Middle frontal gyrus (tissue), 1 donor: ENCODE measurements around the gene KANSL1L.

ENCODE experiments used
- DNase-seq: peaks from one replicate; pipeline ENCODE4 v3.0.0-alpha.2; 2015; ENCODE audit warnings: low spot score; ENCODE audit errors: extremely low spot score

KANSL1L gene

DNA sequence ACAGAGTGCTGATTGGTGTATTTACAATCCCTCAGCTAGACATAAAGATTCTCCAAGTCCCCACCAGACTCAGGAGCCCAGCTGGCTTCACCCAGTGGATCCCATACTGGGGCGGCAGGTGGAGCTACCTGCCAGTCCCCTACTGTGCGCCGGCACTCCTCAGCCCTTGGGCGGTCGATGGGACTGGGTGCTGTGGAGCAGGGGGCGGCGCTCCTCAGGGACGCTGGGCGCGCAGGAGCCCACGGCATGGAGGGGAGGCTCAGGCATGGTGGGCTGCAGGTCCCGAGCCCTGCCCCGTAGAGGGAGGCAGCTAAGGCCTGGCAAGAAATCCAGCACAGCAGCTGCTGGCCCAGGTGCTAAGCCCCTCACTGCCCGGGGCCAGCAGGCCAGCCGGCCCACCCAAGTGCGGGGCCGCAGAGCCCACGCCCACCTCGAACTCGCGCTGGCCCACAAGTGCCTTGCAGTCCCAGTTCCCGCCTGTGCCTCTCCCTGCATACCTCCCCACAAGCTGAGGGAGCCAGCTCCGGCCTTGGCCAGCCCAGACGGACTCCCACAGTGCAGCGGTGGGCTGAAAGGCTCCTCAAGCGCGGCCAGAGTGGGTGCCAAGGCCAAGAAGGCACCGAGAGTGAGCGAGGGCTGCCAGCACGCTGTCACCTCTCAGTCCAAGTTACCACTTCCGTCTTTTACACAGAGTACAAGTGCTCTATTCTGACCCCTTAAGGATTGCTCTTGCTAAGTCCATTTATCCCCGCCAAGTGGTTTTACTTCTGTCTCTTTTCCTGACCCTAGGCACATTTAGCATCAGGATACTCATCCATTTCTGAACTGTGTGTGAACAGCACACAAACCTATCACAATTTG, 170.5 kb downstream of the KANSL1L start:
- DNase-seq, result no peak

DNA sequence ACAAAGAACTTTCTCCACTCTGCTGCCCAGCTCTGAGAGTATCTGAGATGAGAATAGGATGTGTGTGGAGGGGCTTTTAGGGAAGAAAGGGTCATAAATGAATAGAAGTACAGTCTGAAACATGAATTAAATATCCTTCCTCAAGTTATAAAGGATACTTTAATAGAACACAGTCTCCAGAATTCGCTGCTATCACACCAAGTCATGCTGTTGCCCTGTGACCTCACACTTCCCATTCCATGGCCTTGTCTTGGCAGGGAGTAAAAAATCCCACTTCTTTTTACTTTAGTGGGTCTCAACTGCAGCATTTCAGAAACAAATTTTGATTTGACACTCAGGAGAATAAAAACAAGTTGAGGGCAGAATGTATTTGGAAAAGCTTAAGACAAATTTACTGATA, 172.6 kb downstream of the KANSL1L start:
- DNase-seq, result no peak

DNA sequence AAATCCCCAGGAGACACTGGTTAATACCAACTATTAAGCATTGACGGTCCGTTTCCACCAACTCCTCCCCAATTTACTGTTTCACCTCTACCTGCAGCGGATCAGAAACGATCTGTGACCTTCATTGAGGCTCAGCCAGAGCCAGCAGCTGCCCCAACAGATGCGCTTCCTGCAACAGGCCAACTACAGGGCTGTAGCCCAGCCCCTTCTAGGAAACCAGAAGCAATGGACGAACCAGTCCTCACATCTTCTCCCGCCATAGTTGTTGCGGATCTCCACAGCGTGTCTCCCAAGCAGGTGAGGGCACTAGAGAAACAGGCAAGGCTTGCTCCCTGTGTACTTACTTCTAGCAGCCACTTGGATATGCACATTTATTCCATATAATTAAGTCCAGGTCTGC, 177.2 kb downstream of the KANSL1L start:
- no peak for DNase-seq

DNA sequence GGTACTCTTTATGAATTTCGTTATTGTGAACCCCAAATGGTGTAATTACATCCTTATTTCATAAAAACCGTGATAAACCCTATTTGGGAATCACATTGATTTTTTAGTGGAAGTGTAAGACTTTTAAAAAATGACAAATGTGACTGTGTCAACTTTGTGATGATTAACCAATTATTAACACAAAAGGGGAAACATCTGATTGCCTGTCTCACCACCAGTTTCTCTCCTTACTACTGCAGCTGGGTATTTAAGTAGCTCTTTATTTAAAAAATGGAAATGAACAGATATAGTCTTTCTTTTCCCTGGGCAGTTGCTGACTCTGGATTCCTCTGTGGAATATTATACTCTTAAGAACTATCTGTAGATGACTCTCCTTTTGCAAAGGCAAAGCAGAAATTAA, 180.4 kb downstream of the KANSL1L start:
- no peak for DNase-seq

DNA sequence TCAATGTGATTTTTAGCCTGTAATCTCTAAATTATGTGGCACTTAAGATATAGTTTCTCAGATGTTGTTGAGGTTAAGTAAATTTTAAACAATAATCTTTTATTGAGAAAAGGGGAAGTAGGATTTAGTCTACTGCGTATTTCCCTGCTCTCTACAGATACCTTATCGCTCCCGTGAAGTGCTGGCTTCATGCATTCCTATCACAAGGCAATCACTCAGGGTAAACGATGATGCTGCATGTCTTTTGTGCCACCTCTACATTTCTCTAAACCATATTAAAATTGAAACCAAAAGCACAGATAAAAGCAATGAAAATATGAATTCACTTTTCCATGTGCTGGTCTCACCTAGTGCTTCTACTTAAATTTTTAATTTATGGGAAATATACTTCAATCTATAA, 183.2 kb downstream of the KANSL1L start:
- no peak for DNase-seq

DNA sequence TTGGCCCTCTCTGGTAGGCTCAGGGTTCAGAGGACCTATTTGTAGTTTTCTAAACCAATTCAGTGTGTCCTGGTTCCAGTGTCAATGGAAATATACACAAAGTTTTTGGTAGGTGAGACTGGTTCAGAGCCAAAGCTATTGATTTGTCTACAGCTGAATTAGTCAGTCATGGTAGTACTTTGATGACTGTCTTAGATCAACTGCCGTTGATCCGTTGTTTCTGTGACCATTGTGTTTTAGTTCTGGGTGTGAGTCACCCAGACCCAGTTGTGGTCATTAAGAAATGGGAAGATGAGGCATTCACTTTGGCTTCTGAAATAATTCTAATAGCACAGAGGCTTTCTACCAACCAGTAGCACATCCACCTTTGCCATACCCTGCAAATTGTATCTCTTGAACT, 184.8 kb downstream of the KANSL1L start:
- no peak for DNase-seq

DNA sequence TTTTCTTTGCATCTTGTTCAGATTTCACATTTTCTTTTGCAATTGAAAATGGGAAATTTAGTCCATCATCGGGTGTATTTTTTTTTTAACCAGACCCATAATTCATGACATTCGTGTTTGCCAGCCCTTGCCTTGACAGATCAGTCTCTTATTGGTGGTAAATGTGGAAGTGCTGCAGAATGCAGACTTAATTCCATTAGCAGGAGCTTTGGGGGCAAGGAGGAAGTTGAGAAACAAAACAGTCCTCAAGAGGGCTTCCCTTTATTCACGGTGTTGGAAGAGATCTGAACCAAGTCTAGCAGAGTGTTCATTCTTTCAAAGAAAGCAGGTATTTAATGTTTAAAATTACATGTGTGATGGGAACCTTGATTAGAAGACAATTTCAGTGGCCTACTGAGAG, 185.3 kb downstream of the KANSL1L start:
- DNase-seq, result no peak

DNA sequence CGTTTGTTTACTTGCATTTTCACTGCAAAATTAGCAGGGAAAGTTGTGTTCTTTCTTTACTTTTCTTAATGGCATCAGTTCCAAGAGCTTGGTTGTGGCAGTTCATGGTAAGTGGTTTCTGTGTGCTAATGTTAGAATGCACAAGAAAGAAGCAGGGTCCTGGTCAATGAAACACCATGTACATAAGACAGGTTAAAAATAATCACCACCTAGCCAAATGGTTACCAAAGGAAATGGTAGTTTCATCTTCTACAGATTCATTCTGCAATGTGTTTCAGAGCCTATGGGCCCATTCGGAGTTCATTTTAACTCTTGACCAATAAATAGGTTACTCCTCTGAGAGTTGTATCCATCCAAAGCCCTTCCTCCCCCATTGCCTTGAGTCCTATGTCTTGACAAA, 186.9 kb downstream of the KANSL1L start:
- no peak for DNase-seq

DNA sequence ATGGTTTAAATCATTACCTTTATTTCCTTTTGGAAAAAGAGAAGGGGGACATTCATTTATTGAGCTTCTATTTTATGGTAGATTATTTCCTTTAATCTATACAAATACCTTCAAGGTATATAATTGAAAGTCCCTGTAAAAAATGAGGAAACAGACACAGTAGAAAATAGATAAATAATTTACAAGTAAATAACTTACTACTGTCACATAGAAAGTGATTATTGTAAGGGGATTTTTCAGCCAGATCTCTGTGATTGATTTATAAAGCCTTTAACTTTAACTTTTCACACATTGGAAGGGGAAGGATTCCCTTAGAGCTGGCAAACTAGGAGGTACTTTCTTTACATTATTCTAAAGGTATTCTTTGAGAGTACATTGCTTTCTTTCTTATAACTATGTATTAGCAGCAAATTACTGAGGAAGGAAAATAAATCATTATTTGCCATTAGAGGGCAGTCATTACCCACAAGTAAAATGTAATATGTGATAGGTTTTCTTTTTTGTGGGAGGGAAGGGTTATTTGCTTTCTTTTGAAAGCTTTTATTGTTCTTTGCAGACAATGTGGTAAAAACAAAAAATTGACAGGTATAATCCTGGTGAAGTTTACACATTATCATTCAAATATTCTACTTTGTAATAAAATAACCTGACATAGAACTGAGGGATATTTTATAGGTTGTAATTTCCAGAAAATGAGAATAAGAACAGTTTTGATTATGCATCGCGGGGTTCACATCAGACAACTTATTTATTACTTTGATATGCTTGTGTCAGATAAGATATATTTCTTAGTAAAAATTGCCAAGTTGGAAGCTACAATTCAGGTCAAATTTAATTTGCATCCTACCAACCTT, 193.6 kb downstream of the KANSL1L start:
- DNase-seq, result no peak

DNA sequence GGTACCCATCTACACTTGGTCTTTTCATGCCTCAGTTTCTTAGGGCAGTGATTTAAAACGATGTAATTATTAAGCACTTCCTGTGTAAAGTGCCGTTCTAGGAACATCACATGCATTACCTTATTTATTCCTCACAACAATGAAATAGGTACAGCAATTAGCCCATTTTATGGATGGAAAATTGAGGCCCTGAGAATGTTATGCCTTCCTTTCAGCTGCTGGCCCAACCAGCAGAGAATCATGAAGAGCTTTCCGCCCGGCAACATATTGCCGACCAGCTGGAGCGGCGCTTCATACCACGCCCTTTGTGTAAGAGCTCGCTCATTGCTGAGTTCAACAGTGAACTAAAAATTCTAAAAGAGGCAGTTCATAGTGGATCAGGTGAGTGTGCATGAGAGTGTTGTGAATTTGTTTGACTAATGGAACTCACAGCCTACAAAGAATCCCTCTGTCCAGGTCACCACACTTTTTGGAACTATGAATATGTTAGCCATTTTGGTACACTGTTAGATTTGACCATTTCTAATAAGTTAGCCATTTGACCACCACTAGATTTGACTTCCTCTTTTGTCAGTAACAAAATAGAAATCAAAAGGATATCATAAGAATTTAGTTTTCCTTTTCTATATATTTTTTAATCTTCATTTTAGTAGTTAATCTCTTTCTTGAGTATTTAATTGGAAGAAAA, 194.4 kb downstream of the KANSL1L start:
- DNase-seq, result no peak

DNA sequence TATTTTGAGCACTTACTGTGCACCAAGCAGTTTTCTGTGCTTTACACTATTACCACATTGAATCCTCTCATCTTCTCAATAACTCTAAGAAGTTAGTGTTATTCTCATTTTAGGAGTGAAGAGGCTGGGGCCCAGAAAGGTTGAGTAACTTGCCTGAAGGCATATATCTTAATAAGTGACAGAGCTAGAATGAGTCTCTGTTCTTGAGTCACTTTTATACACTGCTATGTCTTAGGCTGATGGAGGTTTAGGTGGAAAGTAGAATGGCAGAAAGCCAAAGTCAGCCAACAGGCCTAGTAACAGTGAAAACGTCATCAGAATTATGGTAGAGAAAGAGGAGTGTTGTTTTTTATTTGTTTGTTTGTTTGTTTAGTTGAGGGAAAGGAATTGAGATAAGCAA, 196.6 kb downstream of the KANSL1L start:
- DNase-seq, result no peak

DNA sequence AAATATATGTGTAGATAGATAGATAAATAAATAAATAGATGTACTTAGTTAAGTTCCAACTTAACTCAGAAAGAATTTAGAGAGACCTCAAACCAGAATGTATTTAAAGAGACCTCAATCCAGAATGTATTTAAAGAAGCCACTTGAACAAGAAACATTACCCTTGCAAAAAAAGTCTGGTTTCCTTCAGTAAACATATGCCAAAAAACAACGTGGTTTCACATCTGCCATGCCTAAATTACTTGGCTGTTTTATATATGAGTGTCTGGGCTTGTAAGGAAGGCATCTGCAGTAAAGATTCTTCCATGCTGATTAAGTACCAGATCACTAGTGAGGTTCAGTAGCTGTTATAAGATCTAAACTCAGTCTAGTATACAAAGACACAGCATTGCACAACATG, 197.9 kb downstream of the KANSL1L start:
- DNase-seq, result no peak
